Progenitor cell of endocrine pancreas (in vitro differentiated cells): ENCODE data around the gene ROR2. TPM values are rescaled to one million over a fixed set of nuclear protein-coding genes. Genes with fewer than 3 reads are reported as not detected.

Experiments used
- DNase-seq: peaks from one replicate; pipeline ENCODE4 v3.0.0; 2021; ENCODE audit warnings: low spot score; ENCODE audit not compliant: unreplicated experiment
- H3K27ac Mint-ChIP-seq: 2 replicates; pipeline ENCODE4 v1.8.0; 2021; ENCODE audit warnings: mild to moderate bottlenecking, moderate library complexity, mixed read lengths
- H3K27me3 Mint-ChIP-seq: 2 replicates; pipeline ENCODE4 v1.8.0; 2021; ENCODE audit warnings: mixed read lengths
- H3K36me3 Mint-ChIP-seq: 2 replicates; pipeline ENCODE4 v1.8.0; 2022; ENCODE audit warnings: mixed read lengths; ENCODE audit not compliant: insufficient read depth
- H3K4me1 Mint-ChIP-seq: 2 replicates; pipeline ENCODE4 v1.8.0; 2021; ENCODE audit warnings: low read depth, mixed read lengths
- H3K4me3 Mint-ChIP-seq: 2 replicates; pipeline ENCODE4 v1.8.0; 2021; ENCODE audit warnings: low read depth, mild to moderate bottlenecking, moderate library complexity, mixed read lengths
- H3K9me3 Mint-ChIP-seq: 2 replicates; pipeline ENCODE4 v1.8.0; 2021; ENCODE audit warnings: low read depth, mixed read lengths
- CTCF ChIP-seq: fragments of 200-600 bp; sonication (generic); IDR thresholded peaks from one replicate; pipeline ENCODE4 v1.5.0; 2021; ENCODE audit warnings: antibody characterized with exemption, mild to moderate bottlenecking; ENCODE audit not compliant: unreplicated experiment
- total RNA-seq: library from RNA; stranded (reverse); gene quantifications from 2 replicates; pipeline ENCODE4 v1.2.1, GENCODE V29; 2021

ROR2 gene
- total RNA-seq, 1 donor from 2014 or later, result 23.6 TPM

- no peaks in the 10 kb centered on the region for H3K27me3 Mint-ChIP-seq
- H3K4me1 Mint-ChIP-seq, result peaks cover 6% of the 10 kb centered on the region
These were observed 174.9 kb downstream of the ROR2 start for GRCh38 chr9:91775011-91775707.

GRCh38 chr9:91773156-91773555 is 176.9 kb downstream of the ROR2 start:
- Mint-ChIP-seq H3K27ac (no peak overlapping the region), H3K9me3 (no peaks in the 10 kb centered on the region), H3K36me3 (no peaks in the 10 kb centered on the region), H3K4me1 (peaks cover 6% of the 10 kb centered on the region), H3K27me3 (no peaks in the 10 kb centered on the region), H3K4me3 (no peak overlapping the region)
- no peak for TF ChIP-seq CTCF
- DNase-seq, result no peak

More at GRCh38 chr9:91775011-91775707, 174.9 kb downstream of the ROR2 start:
- Mint-ChIP-seq H3K4me3 (no peak overlapping the region), H3K27ac (no peak overlapping the region), H3K36me3 (no peaks in the 10 kb centered on the region), H3K9me3 (no peaks in the 10 kb centered on the region)
- DNase-seq, result peak; percentile 78
- TF ChIP-seq CTCF, result peak; percentile 95

GRCh38 chr9:91771864-91772263 is 178.2 kb downstream of the ROR2 start:
- no peaks in the 10 kb centered on the region for H3K36me3 Mint-ChIP-seq
- no peaks in the 10 kb centered on the region for H3K27me3 Mint-ChIP-seq
- H3K4me3 Mint-ChIP-seq, result no peak overlapping the region
- H3K27ac Mint-ChIP-seq, result no peak overlapping the region
- no peaks in the 10 kb centered on the region for H3K9me3 Mint-ChIP-seq
- TF ChIP-seq CTCF, result no peak
- no peak for DNase-seq
- H3K4me1 Mint-ChIP-seq, result peaks cover 6% of the 10 kb centered on the region

GRCh38 chr9:91771027-91771426 is 179.0 kb downstream of the ROR2 start:
- Mint-ChIP-seq H3K4me1 (peaks cover 6% of the 10 kb centered on the region), H3K36me3 (no peaks in the 10 kb centered on the region), H3K27me3 (no peaks in the 10 kb centered on the region), H3K4me3 (no peak overlapping the region), H3K27ac (no peak overlapping the region), H3K9me3 (no peaks in the 10 kb centered on the region)
- DNase-seq, result no peak
- peak; percentile 43 for TF ChIP-seq CTCF

- DNase-seq, result no peak
- Mint-ChIP-seq H3K4me1 (peaks cover 3% of the 10 kb centered on the region), H3K4me3 (no peak overlapping the region), H3K36me3 (peaks cover under 1% of the 10 kb centered on the region), H3K27me3 (no peaks in the 10 kb centered on the region), H3K9me3 (peaks cover 2% of the 10 kb centered on the region), H3K27ac (no peak overlapping the region)
- TF ChIP-seq CTCF, result no peak
These were observed 179.8 kb downstream of the ROR2 start for GRCh38 chr9:91770229-91770628.
